HG03460 (cell line): ENCODE data around the gene NCKAP5.

Experiments
- ATAC-seq: cut with Tn5 transposase; IDR thresholded peaks from one replicate; pipeline ENCODE4 v1.9.1; 2021; ENCODE audit not compliant: unreplicated experiment

Gene NCKAP5

GRCh38 chr2:133433455-133434451, 134.5 kb downstream of the NCKAP5 start:
- no peak for ATAC-seq

DNA sequence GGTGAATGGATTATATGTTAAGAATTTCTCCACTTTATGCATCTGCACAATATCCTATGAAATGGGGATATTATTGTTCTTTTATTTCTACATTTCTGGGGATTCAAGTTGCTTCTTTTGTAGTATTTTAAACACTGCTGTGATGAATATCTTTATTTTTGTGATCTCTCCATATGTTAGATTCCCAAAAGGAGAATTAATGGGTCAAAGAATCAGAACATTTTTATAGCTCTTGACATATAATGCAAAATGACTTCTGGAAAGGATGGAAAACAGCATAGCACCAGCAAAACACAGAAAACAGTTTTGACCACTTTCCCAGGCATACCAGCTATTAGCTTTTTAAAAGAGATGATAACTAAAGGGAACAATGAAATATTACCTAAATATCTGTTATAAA, 135.5 kb downstream of the NCKAP5 start:
- ATAC-seq = no peak

- ATAC-seq = no peak
Measured at GRCh38 chr2:133431289-133431688, 137.0 kb downstream of the NCKAP5 start.

DNA sequence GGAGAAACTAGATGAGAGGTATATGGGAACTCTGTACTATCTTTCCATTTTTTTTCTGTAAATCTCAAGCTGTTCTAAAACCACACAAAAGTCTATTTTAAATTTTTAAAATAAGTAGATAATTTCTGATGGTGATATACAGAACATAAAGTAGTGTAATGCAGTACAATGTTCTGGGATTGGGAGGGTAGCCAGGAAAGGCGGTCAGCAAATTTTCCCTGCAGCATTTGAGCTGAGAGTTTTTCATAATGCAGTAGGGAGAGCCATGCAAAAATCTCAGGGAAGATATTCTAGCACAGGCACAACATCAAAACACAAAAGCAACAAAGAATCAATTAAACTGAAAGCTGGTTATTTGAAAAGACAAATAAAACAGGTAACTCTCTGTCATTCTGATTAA, 141.5 kb downstream of the NCKAP5 start:
- ATAC-seq = no peak

DNA sequence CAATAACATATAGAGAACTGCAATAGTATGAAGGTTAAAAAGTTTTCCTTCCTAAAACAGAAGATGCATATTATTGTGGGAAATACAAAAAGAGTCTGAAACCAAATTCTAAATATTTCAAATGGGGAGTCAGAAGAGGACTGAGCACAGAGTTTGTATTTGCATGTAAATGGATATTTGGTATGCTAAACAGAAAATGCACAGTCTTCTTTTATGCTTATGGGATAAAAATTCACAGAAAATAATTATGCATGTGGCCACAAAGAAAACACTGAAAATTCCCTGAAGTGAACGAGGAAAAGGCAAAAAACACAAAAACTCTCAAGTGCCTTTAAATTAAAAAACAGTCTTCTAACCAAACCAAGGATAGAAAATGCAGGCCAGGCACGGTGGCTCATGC, 142.7 kb downstream of the NCKAP5 start:
- no peak for ATAC-seq

DNA sequence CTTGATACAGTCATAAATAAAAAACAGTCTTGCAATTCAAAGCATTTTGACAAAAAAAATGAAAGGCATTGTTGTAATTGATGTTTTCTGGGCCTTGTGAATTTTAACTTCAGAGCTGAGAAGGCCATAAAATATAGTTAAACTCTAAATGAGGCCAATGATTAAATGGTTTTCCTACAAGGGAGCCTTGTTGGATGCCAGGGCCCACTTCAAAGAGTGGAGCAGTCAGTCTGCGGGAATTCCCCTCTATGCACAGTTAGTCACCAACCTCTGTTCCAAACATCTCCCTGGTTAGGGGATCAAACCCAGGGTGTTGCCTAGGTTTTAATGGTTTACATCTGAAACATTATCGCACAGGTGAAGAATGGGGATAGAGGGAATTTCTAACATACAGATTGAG, 143.4 kb downstream of the NCKAP5 start:
- no peak for ATAC-seq

- no peak for ATAC-seq
Measured at GRCh38 chr2:133422931-133423351, 145.3 kb downstream of the NCKAP5 start.

GRCh38 chr2:133421516-133422324, 146.5 kb downstream of the NCKAP5 start:
- peak; percentile 96 for ATAC-seq

- ATAC-seq = no peak
Measured at GRCh38 chr2:133420788-133421187, 147.5 kb downstream of the NCKAP5 start.

- ATAC-seq = no peak
Measured at GRCh38 chr2:133418671-133419070, 149.6 kb downstream of the NCKAP5 start.

- ATAC-seq = peak; percentile 37
Measured at GRCh38 chr2:133418021-133418420, 150.2 kb downstream of the NCKAP5 start.

- no peak for ATAC-seq
Measured at GRCh38 chr2:133417415-133417814, 150.8 kb downstream of the NCKAP5 start.

DNA sequence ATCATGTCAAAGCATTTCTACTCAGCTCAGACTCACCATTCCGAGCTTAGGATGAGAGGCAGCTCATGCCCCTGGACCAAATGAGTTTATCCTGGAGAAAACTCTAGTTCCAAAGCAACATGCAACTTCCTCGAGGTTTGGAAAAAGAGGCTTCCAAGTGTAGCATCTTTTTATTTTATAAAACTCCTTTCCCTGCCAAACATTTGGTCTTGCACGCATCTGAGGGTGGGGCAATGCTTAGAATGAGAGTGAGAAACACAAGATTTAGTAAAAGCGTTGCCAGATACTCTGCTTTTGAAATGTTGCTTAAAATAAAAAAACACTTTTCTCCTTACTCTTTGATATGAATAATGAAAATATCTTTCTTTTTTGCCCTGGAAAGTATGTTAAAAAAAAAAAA, 151.5 kb downstream of the NCKAP5 start:
- no peak for ATAC-seq

- ATAC-seq = no peak
Measured at GRCh38 chr2:133416146-133416545, 152.1 kb downstream of the NCKAP5 start.

- no peak for ATAC-seq
Measured at GRCh38 chr2:133415210-133415876, 152.9 kb downstream of the NCKAP5 start.

- no peak for ATAC-seq
Measured at GRCh38 chr2:133414486-133415209, 153.6 kb downstream of the NCKAP5 start.

DNA sequence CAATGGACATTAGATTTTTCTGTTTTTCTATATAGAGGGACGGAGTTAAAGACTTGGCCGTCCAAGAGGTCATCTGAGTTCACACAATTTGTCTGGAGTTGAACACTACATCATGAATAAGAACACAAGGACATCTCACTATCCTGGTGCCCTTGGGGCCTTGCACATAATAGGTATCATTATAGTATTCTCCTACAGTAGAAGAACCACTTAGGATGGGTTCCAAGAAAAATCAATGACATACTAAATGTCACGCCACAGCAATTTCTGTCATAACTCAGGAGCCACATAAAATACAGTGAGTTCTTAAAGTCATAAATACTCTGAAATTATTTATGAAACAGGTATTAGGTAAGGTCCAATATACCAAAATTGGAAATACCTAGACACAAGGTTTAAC, 154.4 kb downstream of the NCKAP5 start:
- no peak for ATAC-seq

DNA sequence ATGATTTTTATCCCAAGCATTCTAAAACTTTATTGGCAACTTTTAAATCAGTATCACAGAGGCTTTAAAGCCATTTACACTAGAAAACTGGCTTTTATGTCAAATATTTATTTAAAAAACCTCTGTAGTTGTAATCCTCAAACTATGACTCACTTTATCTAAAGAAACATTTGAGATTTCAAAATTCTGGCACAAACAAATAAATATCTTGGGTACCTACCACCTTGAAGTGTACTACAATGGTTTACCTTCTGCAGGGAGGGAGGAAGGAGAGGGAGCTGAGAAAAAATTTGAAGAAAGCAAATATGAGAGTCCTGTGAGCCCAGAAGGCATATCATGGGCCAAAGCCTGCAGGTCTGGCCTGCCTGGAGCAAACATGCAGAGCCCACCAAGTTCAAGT, 155.6 kb downstream of the NCKAP5 start:
- no peak for ATAC-seq

- ATAC-seq = no peak
Measured at GRCh38 chr2:133411857-133412256, 156.4 kb downstream of the NCKAP5 start.

- no peak for ATAC-seq
Measured at GRCh38 chr2:133411101-133411500, 157.2 kb downstream of the NCKAP5 start.
